ENCODE data around the gene MT1G. TPM values are rescaled to one million over a fixed set of nuclear protein-coding genes. Genes with fewer than 3 reads are reported as not detected.
"Not testable (repeated sequence)": the region's sequence is repeated elsewhere in the genome, so short reads cannot be mapped to it uniquely, and the experiment has no call there.

Gene MT1G
- total RNA-seq, 1 experiment from 2014 or later, result 23.4 TPM

DNA sequence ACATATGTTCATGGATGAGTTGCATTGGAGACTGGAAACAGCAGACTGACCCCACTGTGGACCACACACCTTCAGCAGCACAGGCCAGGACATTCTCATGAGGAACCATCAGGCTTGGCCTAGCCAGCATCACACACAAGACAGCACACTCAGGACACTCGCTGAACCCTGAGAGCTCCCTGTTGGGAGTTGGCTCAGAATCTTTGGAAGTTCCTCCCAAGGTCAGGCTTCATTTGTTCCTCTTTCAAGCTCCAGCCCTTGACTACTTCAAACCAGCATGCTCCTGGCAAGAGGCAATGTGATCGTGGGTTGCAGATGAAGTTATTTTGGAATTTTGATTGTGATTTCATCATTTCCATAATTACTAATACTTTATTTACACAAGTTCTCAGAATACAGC, 3.8 kb upstream of the MT1G start:
- not testable (repeated sequence) for H3K27ac ChIP-seq (ENCODE audit: insufficient read length, low read depth, low read length); H4K91ac ChIP-seq (ENCODE audit: insufficient read length, low read depth, low read length); DNase-seq; H3K18ac ChIP-seq (ENCODE audit: insufficient read length, low read depth, low read length); H3T11ph ChIP-seq (ENCODE audit: low read length); H2BK5ac ChIP-seq (ENCODE audit: insufficient read length, low read length); H2BK12ac ChIP-seq (ENCODE audit: insufficient read length, low read depth, low read length); H3K14ac ChIP-seq (ENCODE audit: insufficient read depth, low read length); H2AK5ac ChIP-seq (ENCODE audit: insufficient read length, low read length); H3K4me3 Mint-ChIP-seq; H3K27ac Mint-ChIP-seq; H3K56ac ChIP-seq (ENCODE audit: insufficient read length, low read depth, low read length); H3K36me3 Mint-ChIP-seq (ENCODE audit: insufficient read depth in 1 of 3, low read depth in 3 of 3); H3K4me2 ChIP-seq (ENCODE audit: insufficient read depth, insufficient read length, low read length); H3K23ac ChIP-seq (ENCODE audit: insufficient read length, low read depth, low read length); H3K9me3 Mint-ChIP-seq; H3K79me2 ChIP-seq (ENCODE audit: insufficient read depth, low read length); H4K8ac ChIP-seq (replicated peaks; ENCODE audit: insufficient read length, low read depth, low read length); H3K4ac ChIP-seq (ENCODE audit: low read depth, low read length); H2BK15ac ChIP-seq (ENCODE audit: low read depth, low read length); H2BK20ac ChIP-seq (ENCODE audit: low read depth, low read length, poor library complexity, severe bottlenecking); H2AFZ ChIP-seq (ENCODE audit: low read length); H3K4me1 ChIP-seq (ENCODE audit: insufficient read depth, low read length); H3K79me1 ChIP-seq (ENCODE audit: insufficient read depth, low read depth, low read length, poor library complexity, severe bottlenecking); H3K9me3 ChIP-seq (ENCODE audit: control insufficient read depth, low read depth, low read length); H2BK120ac ChIP-seq (ENCODE audit: low read depth, low read length, poor library complexity, severe bottlenecking); H4K20me1 ChIP-seq (ENCODE audit: control insufficient read depth, insufficient read depth, insufficient read length); H3K9ac ChIP-seq (ENCODE audit: extremely low read depth, insufficient read length, low read length); H4K5ac ChIP-seq (ENCODE audit: insufficient read length, low read depth, low read length)
- peaks cover 44% of the 10 kb centered on the region for H3K27me3 ChIP-seq (ENCODE audit: insufficient read depth, low read length)
- H3K4me1 Mint-ChIP-seq, result peaks cover 24 to 56% of the 10 kb centered on the region in 2 experiments
- peaks cover 19% of the 10 kb centered on the region for H3K23me2 ChIP-seq (ENCODE audit: insufficient read length, low read depth, low read length, poor library complexity, severe bottlenecking)
- no CpG with 5 or more reads among the region's 2 CpGs for whole genome bisulfite sequencing (ENCODE audit: extremely low coverage, insufficient read length, low lambda C conversion rate)
- H3K27me3 Mint-ChIP-seq (ENCODE audit: low read depth), result peaks cover 79% of the 10 kb centered on the region

Measured in H9 (cell line).